Amniotic stem cell (primary cell): ENCODE results near the gene ALDH3B1.

Source experiments
- DNase-seq: peaks from one replicate; lab custom pipeline; 2025; lab: John Stamatoyannopoulos, UW

ALDH3B1 gene

DNA sequence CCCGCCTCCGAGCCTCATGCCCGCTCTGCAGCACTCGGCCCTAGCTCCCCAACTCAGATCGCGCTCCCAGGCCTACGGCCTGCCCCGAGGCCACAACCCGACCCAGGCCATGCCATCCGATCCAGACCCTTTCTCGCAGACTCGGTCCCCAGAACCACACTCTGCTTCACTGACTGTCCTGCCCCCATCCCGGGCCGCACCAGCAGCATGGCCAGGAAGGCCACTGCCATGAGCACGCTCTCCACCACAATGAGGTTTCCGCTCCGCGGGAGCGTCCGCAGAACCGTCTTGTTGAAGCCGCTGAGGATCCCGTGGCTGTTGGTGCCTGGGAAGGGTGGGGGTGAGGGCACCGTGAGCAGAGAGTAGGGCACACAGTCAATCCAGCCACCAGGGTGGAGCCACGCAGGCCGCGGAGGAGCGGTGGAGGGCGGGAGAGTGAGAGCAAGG, 12.6 kb upstream of the ALDH3B1 start:
- no peak for DNase-seq

DNA sequence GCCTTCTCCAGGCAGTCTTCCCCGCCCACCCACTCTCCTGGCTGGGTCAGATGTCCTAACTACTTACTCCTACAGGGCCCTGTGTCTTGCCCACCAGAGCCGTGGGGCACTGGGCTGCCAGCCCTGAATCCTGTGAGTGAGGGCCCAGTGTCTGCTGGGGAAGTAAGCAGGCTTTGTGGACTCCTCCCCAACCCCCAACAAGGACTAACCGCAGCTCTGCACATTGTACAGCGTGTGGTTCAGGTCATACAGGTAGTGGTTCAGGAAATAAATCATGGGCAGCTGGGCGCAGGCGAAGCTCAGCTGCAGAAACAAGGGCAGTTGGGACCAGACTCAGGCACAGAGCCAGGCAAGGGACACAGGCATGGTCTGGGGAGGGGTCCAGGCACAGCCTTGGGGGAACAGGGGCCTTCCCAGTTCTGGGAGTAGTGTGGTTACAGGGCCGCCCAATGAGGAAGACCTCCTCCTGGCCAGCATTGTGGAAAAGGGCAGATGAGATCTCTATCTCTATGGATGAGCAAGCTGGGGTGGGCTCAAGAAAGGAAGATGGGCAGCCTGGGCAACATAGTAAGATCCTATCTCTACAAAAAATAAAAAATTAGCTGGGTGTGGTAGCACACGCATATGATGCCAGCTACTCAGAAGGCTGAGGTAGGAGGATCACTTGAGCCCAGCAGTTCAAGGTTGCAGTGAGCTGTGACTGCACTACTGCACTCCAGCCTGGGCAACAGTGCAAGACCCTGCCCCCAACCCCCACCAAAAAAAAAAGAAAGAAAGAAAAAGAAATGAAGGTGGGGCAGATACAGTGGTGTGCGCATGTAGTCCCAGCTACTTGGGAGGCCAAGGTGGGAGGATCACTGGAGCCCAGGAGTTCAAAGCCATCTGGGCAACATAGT, 11.7 kb upstream of the ALDH3B1 start:
- no peak for DNase-seq

- DNase-seq: no peak
These were observed 10.9 kb upstream of the ALDH3B1 start for GRCh38 chr11:67999201-67999629.

DNA sequence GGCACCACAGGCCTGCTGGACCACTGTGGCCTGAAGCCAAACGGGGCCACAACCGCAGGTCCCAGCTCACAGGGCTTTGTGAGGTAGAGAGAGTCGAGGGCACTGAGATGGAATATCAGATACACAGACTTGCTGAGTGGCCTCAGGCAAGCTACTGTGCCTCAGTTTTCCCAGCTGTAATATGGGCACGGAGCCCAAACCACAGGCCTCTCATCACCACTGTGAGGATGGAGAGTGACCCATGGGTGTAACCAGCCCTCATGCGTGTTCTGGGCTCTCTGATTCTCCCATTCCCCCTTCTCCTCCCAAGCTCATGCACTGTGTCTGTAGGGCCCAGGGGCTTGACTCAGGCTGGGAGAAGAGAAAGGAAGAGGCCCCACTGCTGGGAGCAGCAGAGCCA, 10.4 kb upstream of the ALDH3B1 start:
- no peak for DNase-seq

GRCh38 chr11:68002575-68002937, 7.6 kb upstream of the ALDH3B1 start:
- no peak for DNase-seq

GRCh38 chr11:68002938-68003845, 6.9 kb upstream of the ALDH3B1 start:
- no peak for DNase-seq

GRCh38 chr11:68003846-68004550, 6.1 kb upstream of the ALDH3B1 start, which contains the start of gene UNC93B1:
UNC93B1 (minus strand) TSS chr11:68004097; CDS start chr11:68004043, 54 bp downstream.
- DNase-seq: peak; percentile 39

DNA sequence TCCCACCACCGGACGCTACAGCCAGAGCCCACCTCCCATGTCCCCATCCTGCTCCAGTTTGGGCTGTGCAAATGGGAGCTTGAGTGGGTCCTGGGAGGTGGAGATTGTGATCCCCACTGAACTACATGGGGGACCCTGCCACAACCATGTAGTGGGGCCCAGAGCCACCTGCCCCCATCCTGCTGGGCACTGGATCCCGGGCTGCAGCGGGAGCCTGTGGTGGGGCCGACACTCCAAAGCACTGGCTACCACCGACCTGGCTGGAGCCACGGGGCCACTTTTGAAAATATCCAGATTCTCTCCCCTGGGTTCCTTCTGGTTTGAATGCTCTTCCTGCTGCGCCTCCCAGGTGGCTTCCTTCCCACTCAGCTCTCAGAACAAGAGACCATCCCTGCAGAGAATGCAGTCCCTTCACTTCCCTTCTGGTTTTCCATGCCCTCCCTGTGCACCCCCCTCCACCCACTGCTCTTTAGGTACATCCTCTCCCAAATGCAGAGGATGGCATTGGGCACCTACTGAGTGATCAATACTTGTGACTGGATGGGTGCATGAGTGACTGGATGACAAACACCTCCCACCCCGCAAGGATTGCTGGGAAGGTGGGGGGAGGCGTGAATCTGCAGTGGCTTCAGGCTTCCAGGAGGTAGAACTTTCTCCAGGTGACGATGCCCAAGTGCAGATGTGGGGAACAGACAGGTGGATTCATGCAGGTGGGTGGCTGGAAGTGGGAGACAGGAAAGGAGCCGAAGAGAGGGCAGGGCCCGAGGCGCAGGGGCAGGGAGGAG, 5.4 kb upstream of the ALDH3B1 start:
- no peak for DNase-seq

GRCh38 chr11:68006606-68007166, 3.4 kb upstream of the ALDH3B1 start:
- no peak for DNase-seq

GRCh38 chr11:68007498-68008380, 2.4 kb upstream of the ALDH3B1 start:
- DNase-seq: no peak

GRCh38 chr11:68008381-68009337, 1.5 kb upstream of the ALDH3B1 start:
- no peak for DNase-seq

GRCh38 chr11:68009391-68010089, 587 bp upstream of the ALDH3B1 start:
- DNase-seq: no peak

- no peak for DNase-seq
These were observed 1.2 kb downstream of the ALDH3B1 start for GRCh38 chr11:68011051-68011943.

GRCh38 chr11:68012044-68012842, 2.1 kb downstream of the ALDH3B1 start:
- no peak for DNase-seq

DNA sequence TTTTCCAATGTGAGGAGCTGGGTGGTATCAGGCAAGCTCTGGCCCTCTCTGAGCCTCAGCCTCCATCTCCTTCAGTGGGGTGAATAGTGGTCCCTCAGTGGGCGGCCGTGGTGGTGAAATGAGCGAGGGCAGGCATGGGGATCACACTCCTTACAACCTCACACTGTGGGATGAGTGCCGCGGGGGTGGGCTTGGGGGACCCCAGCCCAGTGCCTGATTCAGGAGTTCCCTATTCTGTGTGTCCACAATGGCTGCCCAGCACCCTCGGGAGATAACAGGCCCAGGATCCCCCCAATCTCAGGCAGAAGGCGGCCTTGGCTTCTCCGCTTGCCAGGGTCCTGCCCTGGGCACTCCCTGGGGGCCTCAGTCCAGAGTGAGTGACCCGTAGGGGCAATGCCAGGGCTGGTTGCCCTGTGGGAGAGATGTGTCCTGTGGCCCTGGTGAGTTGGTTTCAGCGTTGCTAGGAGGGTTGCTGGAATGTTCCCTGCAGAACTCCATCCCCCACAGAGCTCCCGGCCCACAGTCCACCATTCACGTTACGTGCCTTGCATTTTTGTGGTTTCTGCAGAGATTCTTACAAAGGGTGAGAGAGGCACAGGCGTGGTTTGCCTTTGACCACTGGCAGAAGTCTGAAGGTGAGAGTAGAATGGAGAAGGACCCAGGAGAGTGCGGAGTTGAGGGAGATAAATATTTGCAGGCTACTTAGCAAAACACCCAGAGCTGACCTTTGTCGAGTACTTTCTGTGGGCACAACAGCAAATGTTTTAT, 2.9 kb downstream of the ALDH3B1 start:
- DNase-seq: peak; percentile 82
